Measurements from ENCODE around the gene MAGI2. TPM values are rescaled to one million over a fixed set of nuclear protein-coding genes. Genes with fewer than 3 reads are reported as not detected.

MAGI2 gene
- total RNA-seq, 3 donors from 2014 or later (not counting 1 experiment from before 2014, with no cell fraction given), result 0.09 to 0.48 (median 0.27) TPM

DNA sequence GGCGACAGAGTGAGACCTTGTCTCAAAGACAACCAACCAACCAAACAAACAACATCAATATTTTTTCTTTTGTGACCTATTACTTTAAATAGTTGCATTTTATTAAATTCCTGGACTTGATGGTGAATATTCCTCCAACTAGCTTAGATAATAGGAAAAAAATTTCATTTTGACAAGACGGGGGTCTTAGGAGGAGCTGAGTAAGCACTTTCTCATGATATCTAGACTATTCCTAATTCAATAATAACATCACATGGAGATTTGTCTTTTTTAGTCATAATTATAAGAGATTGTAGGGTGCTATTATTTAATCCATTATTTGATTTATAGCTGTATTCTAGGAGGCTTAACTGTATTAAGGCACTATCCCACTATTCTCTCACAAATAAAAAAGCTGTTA lies 952.4 kb downstream of the MAGI2 start:
- intact Hi-C loops (cut with micrococcal nuclease), result no loop called here
- Histone ChIP-seq H3K4me3 (ENCODE audit: low read length) (no peak overlapping the region), H3K36me3 (ENCODE audit: control insufficient read depth, insufficient read depth, low read length) (no peaks in the 10 kb centered on the region), H3K27ac (ENCODE audit: low read length) (no peak overlapping the region), H3K27me3 (ENCODE audit: control insufficient read depth, insufficient read depth, low read length) (no peaks in the 10 kb centered on the region), H3K9me3 (ENCODE audit: control insufficient read depth, insufficient read depth, low read length) (no peaks in the 10 kb centered on the region), H3K4me1 (ENCODE audit: control insufficient read depth, insufficient read depth, low read length) (no peaks in the 10 kb centered on the region)
- H3K27ac Mint-ChIP-seq, result no peak overlapping the region
- H3K9me3 Mint-ChIP-seq, result peaks cover 6 to 11% of the 10 kb centered on the region in 2 donors
- ATAC-seq (no peak), DNase-seq (no peak)
- H3K4me3 Mint-ChIP-seq, result no peak overlapping the region
- no peaks in the 10 kb centered on the region for H3K27me3 Mint-ChIP-seq (ENCODE audit: low read depth in 2 of 2)
- H3K4me1 Mint-ChIP-seq, result no peaks in the 10 kb centered on the region
- 100% methylated on average over 1 of the region's 2 CpGs for WGBS (ENCODE audit: insufficient coverage)
- H3K36me3 Mint-ChIP-seq, result no peaks in the 10 kb centered on the region
- TF ChIP-seq, protein P1, sequence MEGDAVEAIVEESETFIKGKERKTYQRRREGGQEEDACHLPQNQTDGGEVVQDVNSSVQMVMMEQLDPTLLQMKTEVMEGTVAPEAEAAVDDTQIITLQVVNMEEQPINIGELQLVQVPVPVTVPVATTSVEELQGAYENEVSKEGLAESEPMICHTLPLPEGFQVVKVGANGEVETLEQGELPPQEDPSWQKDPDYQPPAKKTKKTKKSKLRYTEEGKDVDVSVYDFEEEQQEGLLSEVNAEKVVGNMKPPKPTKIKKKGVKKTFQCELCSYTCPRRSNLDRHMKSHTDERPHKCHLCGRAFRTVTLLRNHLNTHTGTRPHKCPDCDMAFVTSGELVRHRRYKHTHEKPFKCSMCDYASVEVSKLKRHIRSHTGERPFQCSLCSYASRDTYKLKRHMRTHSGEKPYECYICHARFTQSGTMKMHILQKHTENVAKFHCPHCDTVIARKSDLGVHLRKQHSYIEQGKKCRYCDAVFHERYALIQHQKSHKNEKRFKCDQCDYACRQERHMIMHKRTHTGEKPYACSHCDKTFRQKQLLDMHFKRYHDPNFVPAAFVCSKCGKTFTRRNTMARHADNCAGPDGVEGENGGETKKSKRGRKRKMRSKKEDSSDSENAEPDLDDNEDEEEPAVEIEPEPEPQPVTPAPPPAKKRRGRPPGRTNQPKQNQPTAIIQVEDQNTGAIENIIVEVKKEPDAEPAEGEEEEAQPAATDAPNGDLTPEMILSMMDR (IDR thresholded peaks at IDR 0.05), result no peak

DNA sequence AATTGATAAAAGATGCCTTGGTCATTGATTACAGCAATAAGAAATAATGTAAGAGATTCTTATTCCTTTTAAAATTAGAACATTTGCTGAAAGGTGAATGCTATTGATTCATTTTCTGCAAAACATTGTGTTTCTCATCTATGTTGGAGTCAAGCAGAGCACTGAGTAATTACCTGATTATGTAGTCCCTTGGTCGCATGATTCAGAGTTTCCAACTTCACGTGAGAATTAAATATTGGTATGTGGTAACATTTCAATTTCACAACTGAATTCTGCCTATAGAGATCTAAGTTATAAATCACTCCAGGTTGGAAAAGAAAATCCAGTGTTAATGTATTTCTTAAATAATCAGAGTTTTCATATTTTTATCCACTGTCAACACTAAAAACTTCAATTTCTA lies 953.5 kb downstream of the MAGI2 start:
- Mint-ChIP-seq H3K4me1 (no peaks in the 10 kb centered on the region), H3K36me3 (no peaks in the 10 kb centered on the region), H3K27ac (no peak overlapping the region), H3K4me3 (no peak overlapping the region), H3K9me3 (peaks cover 3 to 9% of the 10 kb centered on the region in 2 donors), H3K27me3 (ENCODE audit: low read depth in 2 of 2) (no peaks in the 10 kb centered on the region)
- H3K9me3 ChIP-seq (ENCODE audit: control insufficient read depth, insufficient read depth, low read length), result no peaks in the 10 kb centered on the region
- no peak overlapping the region for H3K4me3 ChIP-seq (ENCODE audit: low read length)
- ATAC-seq, result no peak
- H3K4me1 ChIP-seq (ENCODE audit: control insufficient read depth, insufficient read depth, low read length), result no peaks in the 10 kb centered on the region
- H3K27me3 ChIP-seq (ENCODE audit: control insufficient read depth, insufficient read depth, low read length), result no peaks in the 10 kb centered on the region
- intact Hi-C loops (cut with micrococcal nuclease), result loop anchor here (10.0 kb wide), 1 partner anchor 55 kb away; no protein-coding TSS in a partner anchor
- no peaks in the 10 kb centered on the region for H3K36me3 ChIP-seq (ENCODE audit: control insufficient read depth, insufficient read depth, low read length)
- no peak for DNase-seq
- no peak overlapping the region for H3K27ac ChIP-seq (ENCODE audit: low read length)
- TF ChIP-seq, protein P1 (IDR thresholded peaks at IDR 0.05), result no peak
- WGBS (ENCODE audit: insufficient coverage), result no CpG with 5 or more reads among the region's 2 CpGs

- H3K9me3 Mint-ChIP-seq, result peaks cover 3 to 9% of the 10 kb centered on the region in 2 donors
- no peaks in the 10 kb centered on the region for H3K36me3 ChIP-seq (ENCODE audit: control insufficient read depth, insufficient read depth, low read length)
These were observed 954.2 kb downstream of the MAGI2 start for GRCh38 chr7:78499283-78499682.

More at GRCh38 chr7:78499283-78499682, 954.2 kb downstream of the MAGI2 start:
- no peaks in the 10 kb centered on the region for H3K36me3 Mint-ChIP-seq
- no peaks in the 10 kb centered on the region for H3K4me1 ChIP-seq (ENCODE audit: control insufficient read depth, insufficient read depth, low read length)
- H3K27ac Mint-ChIP-seq, result no peak overlapping the region
- WGBS (ENCODE audit: insufficient coverage), result 72% methylated on average over 2 of the region's 2 CpGs
- intact Hi-C loops (cut with micrococcal nuclease), result loop anchor here (10.0 kb wide), 1 partner anchor 56 kb away; no protein-coding TSS in a partner anchor
- no peaks in the 10 kb centered on the region for H3K27me3 ChIP-seq (ENCODE audit: control insufficient read depth, insufficient read depth, low read length)
- H3K27ac ChIP-seq (ENCODE audit: low read length), result no peak overlapping the region
- DNase-seq (no peak), ATAC-seq (no peak)
- H3K4me1 Mint-ChIP-seq, result no peaks in the 10 kb centered on the region
- H3K9me3 ChIP-seq (ENCODE audit: control insufficient read depth, insufficient read depth, low read length), result no peaks in the 10 kb centered on the region
- TF ChIP-seq, protein P1 (IDR thresholded peaks at IDR 0.05), result no peak
- H3K27me3 Mint-ChIP-seq (ENCODE audit: low read depth in 2 of 2), result no peaks in the 10 kb centered on the region
- H3K4me3 Mint-ChIP-seq, result no peak overlapping the region
- H3K4me3 ChIP-seq (ENCODE audit: low read length), result no peak overlapping the region

Measured in natural killer cell (primary cell).